GM13976 (cell line): ENCODE results near the gene NEDD4L.

Source experiments
- DNase-seq: peaks from one replicate; pipeline ENCODE4 v3.0.0; 2012; ENCODE audit warnings: low spot score
- in situ Hi-C: fragments of 300-500 bp; cut with MboI; formaldehyde crosslinking; loops from one replicate; pipeline ENCODE4 v1.12.0; 2022; ENCODE audit warnings: low sequenced_read_pairs, mixed read lengths, inconsistent platforms; ENCODE audit not compliant: unreplicated experiment
- TF ChIP-seq, protein P1 (sequence below): IDR thresholded peaks from 2 replicates; pipeline ENCODE4 v1.5.1; 2012; ENCODE audit warnings: borderline replicate concordance, mild to moderate bottlenecking; ENCODE audit not compliant: insufficient read depth; ENCODE audit errors: extremely low read depth, missing control alignments, control extremely low read depth

NEDD4L gene

DNA sequence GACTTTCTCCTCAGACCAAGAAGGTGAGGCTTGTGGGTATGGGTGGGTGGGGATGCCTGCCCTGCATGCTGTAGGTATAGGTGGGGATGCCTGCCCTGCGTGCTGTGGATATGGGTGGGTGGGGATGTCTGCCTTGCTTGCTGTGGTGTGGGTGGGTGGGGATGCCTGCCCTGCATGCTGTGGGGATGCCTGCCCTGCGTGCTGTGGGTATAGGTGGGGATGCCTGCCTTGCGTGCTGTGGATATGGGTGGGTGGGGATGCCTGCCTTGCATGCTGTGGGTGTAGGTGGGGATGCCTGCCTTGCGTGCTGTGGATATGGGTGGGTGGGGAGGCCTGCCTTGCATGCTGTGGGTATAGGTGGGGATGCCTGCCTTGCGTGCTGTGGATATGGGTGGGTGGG is 278.4 kb downstream of the NEDD4L start:
- TF ChIP-seq, protein P1, sequence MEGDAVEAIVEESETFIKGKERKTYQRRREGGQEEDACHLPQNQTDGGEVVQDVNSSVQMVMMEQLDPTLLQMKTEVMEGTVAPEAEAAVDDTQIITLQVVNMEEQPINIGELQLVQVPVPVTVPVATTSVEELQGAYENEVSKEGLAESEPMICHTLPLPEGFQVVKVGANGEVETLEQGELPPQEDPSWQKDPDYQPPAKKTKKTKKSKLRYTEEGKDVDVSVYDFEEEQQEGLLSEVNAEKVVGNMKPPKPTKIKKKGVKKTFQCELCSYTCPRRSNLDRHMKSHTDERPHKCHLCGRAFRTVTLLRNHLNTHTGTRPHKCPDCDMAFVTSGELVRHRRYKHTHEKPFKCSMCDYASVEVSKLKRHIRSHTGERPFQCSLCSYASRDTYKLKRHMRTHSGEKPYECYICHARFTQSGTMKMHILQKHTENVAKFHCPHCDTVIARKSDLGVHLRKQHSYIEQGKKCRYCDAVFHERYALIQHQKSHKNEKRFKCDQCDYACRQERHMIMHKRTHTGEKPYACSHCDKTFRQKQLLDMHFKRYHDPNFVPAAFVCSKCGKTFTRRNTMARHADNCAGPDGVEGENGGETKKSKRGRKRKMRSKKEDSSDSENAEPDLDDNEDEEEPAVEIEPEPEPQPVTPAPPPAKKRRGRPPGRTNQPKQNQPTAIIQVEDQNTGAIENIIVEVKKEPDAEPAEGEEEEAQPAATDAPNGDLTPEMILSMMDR = no peak
- no peak for DNase-seq
- in situ Hi-C loops = no loop called here

DNA sequence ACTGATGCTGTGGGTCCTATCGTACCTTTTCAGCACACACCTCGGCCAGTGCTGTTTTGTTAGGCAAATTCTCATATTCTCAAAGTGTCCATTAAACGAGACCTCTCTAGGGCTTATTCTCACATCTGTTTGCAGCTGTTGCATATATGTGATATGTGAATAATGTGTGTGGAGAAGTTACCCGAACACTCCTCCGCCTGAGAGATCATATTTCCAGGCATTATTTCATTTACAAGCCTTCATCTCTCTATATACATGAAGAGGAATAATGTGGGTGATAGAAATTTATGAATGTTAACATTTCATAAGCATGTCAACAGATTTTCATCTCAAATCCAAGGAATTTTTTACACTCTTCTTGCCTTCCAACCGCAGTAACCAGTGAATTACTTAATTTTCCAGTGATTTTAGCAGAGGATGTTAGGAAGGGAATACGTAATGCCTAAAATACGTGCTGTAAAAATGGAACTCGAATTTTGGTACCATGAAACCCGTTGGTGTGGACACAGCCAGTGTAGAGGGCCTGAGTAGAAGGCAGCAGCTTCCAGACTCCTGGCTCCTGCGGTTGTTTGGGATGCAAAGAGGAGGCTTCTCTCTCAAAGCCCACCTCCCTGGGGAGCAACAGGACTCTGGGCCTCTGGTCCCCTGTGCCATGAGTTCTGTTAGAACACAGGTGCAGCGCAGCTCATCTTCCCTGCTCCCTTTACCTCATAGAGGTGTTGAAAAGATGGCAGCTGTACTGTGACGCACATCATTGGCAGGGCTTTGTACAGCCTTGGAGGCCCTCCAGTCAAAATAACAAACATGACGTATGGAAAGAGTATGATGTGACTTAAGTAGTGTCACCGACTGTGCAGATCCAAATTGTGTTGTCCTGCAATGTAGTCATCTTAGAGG is 280.1 kb downstream of the NEDD4L start:
- no peak for DNase-seq
- in situ Hi-C loops = no loop called here
- TF ChIP-seq, protein P1 = no peak

DNA sequence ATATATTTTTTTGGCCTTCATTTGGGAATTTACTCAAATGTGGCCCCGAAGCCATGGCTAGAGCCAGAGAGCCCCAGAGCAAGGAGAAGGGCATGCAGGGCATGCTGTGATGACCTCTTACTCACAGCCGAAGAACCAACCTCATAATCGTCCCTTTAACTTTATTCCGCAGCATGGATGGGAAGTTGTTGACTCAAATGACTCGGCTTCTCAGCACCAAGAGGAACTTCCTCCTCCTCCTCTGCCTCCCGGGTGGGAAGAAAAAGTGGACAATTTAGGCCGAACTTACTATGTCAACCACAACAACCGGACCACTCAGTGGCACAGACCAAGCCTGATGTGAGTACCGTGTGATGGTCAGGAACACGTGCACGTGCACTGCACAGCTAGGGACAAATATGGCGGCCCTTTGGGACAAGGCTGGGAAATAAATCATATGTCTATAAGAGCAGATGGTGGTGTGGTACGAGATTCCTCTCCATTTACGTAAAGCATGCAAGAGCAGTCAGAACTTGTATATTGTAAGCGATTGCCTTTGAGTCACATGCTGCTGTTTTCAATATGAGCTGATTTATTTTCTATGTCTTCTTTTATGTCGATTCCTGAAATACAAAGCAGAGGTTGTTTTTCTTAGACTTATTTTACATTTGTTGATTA is 280.9 kb downstream of the NEDD4L start:
- in situ Hi-C loops = no loop called here
- TF ChIP-seq, protein P1 = no peak
- no peak for DNase-seq

DNA sequence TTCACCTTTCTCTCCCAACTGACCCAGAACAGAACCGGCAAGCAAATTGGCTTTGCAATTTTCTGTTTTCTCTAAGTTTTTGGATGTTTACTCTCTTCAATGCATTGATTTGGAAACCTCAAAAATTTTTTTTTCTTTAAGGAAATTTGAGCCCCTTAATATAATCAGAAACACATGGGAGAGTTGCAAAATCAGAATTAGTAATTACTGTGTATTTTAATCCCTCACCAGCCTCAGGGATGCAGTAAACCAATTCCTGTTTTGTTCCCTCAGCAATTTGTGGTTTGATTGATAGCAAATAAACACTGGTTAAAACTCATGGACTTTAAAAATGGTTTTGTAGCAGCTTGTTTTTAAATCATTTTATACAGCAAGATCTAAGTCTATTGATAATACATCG is 281.5 kb downstream of the NEDD4L start:
- in situ Hi-C loops = no loop called here
- DNase-seq = no peak
- TF ChIP-seq, protein P1 = no peak

DNA sequence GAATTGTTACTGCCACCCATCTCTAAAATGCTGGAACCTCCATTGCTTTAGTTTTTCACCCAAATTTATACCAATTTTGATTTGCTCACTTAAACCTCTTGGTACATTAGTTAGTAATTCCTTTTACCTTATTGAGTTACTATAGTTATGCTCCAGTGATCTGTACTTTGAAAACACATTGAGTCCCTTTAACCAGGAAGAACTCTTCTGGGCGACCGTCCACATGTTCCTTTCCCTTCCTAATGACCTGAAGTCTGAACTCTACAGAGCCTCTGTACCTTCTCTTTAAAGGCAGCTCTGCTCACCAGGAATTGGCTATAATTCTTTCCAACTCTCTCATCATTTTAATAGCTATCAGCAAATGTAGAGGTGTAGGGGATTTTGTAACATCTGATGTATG is 290.0 kb downstream of the NEDD4L start:
- no peak for DNase-seq
- in situ Hi-C loops = no loop called here
- TF ChIP-seq, protein P1 = no peak

DNA sequence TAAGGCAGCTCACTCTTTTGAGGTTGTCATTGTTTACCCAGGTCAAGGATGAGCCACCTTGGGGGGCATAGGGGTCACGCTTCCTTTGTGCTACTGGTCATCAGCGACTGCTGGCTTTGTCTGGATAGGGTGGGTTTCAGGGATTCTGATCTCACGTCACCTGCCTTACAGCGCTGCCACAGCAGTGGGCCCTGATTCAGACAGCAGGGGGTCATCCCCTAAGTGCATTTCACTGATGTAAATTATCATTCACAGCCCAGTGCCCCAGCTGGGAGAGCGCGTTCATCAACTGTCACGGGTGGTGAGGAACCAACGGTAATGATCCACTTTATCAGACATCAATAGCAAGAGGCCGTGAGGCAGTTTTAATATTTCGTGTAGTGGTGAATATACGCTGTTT is 291.2 kb downstream of the NEDD4L start:
- in situ Hi-C loops = no loop called here
- TF ChIP-seq, protein P1 = no peak
- DNase-seq = no peak
